Uterus (tissue), 4 donors: ENCODE measurements around the gene NR2F2. TPM values are rescaled to one million over a fixed set of nuclear protein-coding genes. Genes with fewer than 3 reads are reported as not detected.

Experiments used
- DNase-seq, 2 donors: peaks; one replicate each; pipeline ENCODE4 v3.0.0-alpha.2; 2019 to 2020
- H3K27ac ChIP-seq, 2 donors: fragments of 200-600 bp; sonication (generic); 1 replicate in 1 of 2; 2 replicates in 1 of 2; pipeline ENCODE4 v1.5.1; 2016 to 2018
- H3K27me3 ChIP-seq, 2 donors: fragments of 200-600 bp; sonication (generic); one replicate each; pipeline ENCODE4 v1.5.1; 2018 to 2019; ENCODE audit warnings: control low read depth in 1 of 2
- H3K36me3 ChIP-seq, 2 donors: fragments of 200-600 bp; sonication (generic); one replicate each; pipeline ENCODE4 v1.5.1; 2019; ENCODE audit warnings: control low read depth in 1 of 2
- H3K4me1 ChIP-seq, 2 donors: fragments of 200-600 bp; sonication (generic); one replicate each; pipeline ENCODE4 v1.5.1; 2018 to 2019; ENCODE audit warnings: control low read depth in 1 of 2
- H3K4me3 ChIP-seq, 2 donors: fragments of 200-600 bp; sonication (generic); 1 replicate in 1 of 2; 2 replicates in 1 of 2; pipeline ENCODE4 v1.5.1; 2018 to 2019; ENCODE audit warnings: mild to moderate bottlenecking in 1 of 2
- H3K9me3 ChIP-seq, 2 donors: fragments of 200-600 bp; sonication (generic); one replicate each; pipeline ENCODE4 v1.5.1; 2019; ENCODE audit warnings: control low read depth in 1 of 2
- POLR2A ChIP-seq, 2 donors: fragments of 450-650 bp; IDR thresholded peaks; one replicate each; pipeline ENCODE4 v1.6.1; 2016; ENCODE audit warnings: antibody characterized with exemption in 2 of 2, mild to moderate bottlenecking in 1 of 2, moderate library complexity in 1 of 2
- intact Hi-C: fragments of 100-400 bp; cut with DNase I; formaldehyde crosslinking; loops from one replicate; pipeline ENCODE4 v1.15.1; 2023; ENCODE audit warnings: low total_unique reads
- total RNA-seq, 4 donors: library from RNA; depleted of rRNA in 3 of 4; stranded (reverse); fragments of >200 nt in 3 of 4; gene quantifications; one replicate each; pipeline versions ENCODE4 v1.1.0 to v1.2.4, GENCODE V29; 2014 to 2023
- TF ChIP-seq, protein P1 (sequence below), 4 experiments: fragments of 200-600 bp in 2 of 4; fragments of 450-650 bp in 2 of 4; sonication (generic) in 2 of 4; IDR thresholded peaks; one replicate each; pipeline ENCODE4 v1.5.1; 2016 to 2019; ENCODE audit warnings: antibody characterized with exemption in 4 of 4, mild to moderate bottlenecking in 2 of 4, moderate library complexity in 1 of 4
- donor health status: DM: yes; HTN: yes; CAD: no.

Gene NR2F2
- total RNA-seq, 4 donors from 2014 or later, result 23.6 to 255 (median 51.9) TPM

GRCh38 chr15:96309143-96309660, 21.3 kb upstream of the NR2F2 start:
- TF ChIP-seq, protein P1, sequence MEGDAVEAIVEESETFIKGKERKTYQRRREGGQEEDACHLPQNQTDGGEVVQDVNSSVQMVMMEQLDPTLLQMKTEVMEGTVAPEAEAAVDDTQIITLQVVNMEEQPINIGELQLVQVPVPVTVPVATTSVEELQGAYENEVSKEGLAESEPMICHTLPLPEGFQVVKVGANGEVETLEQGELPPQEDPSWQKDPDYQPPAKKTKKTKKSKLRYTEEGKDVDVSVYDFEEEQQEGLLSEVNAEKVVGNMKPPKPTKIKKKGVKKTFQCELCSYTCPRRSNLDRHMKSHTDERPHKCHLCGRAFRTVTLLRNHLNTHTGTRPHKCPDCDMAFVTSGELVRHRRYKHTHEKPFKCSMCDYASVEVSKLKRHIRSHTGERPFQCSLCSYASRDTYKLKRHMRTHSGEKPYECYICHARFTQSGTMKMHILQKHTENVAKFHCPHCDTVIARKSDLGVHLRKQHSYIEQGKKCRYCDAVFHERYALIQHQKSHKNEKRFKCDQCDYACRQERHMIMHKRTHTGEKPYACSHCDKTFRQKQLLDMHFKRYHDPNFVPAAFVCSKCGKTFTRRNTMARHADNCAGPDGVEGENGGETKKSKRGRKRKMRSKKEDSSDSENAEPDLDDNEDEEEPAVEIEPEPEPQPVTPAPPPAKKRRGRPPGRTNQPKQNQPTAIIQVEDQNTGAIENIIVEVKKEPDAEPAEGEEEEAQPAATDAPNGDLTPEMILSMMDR (IDR thresholded peaks at IDR 0.05), result no peak
- no peak for TF ChIP-seq POLR2A (IDR thresholded peaks at IDR 0.05)
- Histone ChIP-seq H3K27me3 (no peaks in the 10 kb centered on the region), H3K4me1 (peaks cover 0 to 6% of the 10 kb centered on the region in 2 donors), H3K27ac (peak overlapping the region; percentile 46 to 49), H3K9me3 (no peaks in the 10 kb centered on the region), H3K4me3 (no peak overlapping the region), H3K36me3 (no peaks in the 10 kb centered on the region)
- DNase-seq, result no peak
- intact Hi-C loops, result no loop called here

DNA sequence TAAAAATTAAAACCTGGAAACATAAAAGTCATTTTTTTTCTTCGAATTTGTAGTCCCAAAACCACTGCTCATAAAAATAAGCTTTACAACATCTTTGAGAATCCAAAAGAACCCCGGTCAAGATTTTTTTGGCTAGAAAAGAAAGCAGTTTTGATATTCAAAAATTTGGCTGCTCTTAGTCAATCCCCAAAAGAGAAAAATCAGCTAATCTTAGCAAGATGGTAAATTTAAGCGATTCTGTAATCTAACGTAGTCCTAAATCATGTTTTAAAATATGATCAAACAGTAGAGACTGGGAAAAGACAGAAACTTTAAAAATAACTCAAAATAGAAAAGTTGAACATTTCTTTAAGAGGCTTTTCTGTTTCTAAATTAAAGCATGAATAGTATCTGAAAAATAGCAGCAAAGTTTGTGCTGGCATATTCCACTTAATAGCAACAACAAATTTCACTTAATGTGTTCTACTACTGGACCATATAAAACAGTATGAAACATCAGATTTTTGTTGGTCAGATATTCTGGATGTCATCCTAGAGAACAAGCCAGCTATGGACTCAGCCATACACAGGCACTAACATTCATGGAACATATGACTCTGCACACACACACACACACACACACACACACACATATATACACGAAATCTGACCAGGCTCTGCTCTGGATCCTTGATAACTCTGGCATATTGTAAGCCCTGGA, 19.1 kb upstream of the NR2F2 start:
- Histone ChIP-seq H3K36me3 (no peaks in the 10 kb centered on the region), H3K9me3 (no peaks in the 10 kb centered on the region), H3K4me1 (peaks cover 0 to 6% of the 10 kb centered on the region in 2 donors), H3K27ac (peak overlapping the region; percentile 53 to 56), H3K27me3 (no peaks in the 10 kb centered on the region), H3K4me3 (no peak overlapping the region)
- intact Hi-C loops, result no loop called here
- TF ChIP-seq POLR2A (IDR thresholded peaks at IDR 0.05), result no peak
- TF ChIP-seq, protein P1 (IDR thresholded peaks at IDR 0.05), result no peak
- no peak for DNase-seq

DNA sequence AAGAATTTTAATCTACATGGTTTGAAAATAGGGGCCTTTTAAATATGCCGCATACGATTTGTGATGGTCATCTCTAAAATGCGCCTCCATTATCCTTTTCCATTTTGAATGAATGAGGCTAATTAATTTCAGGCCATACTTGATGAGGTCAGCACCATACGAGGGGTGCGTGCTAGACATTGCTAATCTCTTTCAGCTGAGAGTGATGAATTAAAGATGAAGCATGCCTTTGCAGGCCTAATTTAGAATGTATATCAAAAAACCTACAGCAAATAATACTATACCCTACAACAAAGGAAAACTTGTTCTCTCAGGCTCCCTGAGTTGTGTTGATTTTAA, 18.6 kb upstream of the NR2F2 start:
- Histone ChIP-seq H3K4me1 (peaks cover 0 to 6% of the 10 kb centered on the region in 2 donors), H3K4me3 (no peak overlapping the region)

DNA sequence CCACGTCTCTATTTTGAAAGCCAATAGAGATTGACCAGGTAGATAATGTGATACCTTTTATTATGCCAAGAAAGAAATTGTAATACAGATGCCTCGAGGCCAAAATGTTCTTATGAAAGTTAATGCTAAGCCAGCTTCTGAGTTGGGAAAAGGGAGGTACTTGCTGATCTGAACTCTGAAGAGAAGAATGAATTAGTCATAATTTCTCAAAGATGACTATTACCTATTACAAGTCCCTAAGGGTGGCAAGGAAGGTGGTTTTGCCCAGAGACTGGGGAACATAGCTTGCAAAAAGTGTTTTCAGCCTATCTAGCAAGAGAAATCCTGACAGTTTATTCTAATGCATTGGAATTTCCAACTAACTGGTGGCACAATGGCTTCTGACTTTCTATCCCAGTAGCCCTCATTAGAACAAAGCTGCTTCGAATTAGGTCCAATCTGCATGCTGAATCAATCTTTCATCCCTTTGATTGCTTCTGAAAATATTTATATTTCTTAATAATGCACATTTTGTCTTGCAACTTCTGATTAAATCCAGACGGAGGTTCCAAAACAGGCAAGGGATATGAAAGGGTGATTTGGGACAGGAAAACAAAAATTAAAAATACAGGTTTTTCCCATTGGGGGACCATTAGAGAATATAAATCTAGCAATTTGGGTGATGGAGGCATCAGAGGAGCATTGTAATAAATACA, 17.7 kb upstream of the NR2F2 start:
- no peak overlapping the region for H3K4me3 ChIP-seq
- TF ChIP-seq, protein P1 (IDR thresholded peaks at IDR 0.05), result no peak
- no peak for TF ChIP-seq POLR2A (IDR thresholded peaks at IDR 0.05)
- no peak for DNase-seq
- H3K36me3 ChIP-seq, result no peaks in the 10 kb centered on the region
- H3K9me3 ChIP-seq, result no peaks in the 10 kb centered on the region
- no peaks in the 10 kb centered on the region for H3K27me3 ChIP-seq
- intact Hi-C loops, result no loop called here
- H3K4me1 ChIP-seq, result peaks cover 0 to 6% of the 10 kb centered on the region in 2 donors
- H3K27ac ChIP-seq, result peak overlapping the region; percentile 53 to 56

More for the DNA sequence above, 18.6 kb upstream of the NR2F2 start:
- Histone ChIP-seq H3K27ac (peak overlapping the region; percentile 53 to 56), H3K27me3 (no peaks in the 10 kb centered on the region), H3K36me3 (no peaks in the 10 kb centered on the region), H3K9me3 (no peaks in the 10 kb centered on the region)
- TF ChIP-seq POLR2A (IDR thresholded peaks at IDR 0.05), result no peak
- TF ChIP-seq, protein P1 (IDR thresholded peaks at IDR 0.05), result no peak
- intact Hi-C loops, result no loop called here
- no peak for DNase-seq

- peaks cover 0 to 6% of the 10 kb centered on the region in 2 donors for H3K4me1 ChIP-seq
- intact Hi-C loops, result no loop called here
- H3K9me3 ChIP-seq, result no peaks in the 10 kb centered on the region
- H3K4me3 ChIP-seq, result no peak overlapping the region
- peak overlapping the region in 1 of 2 donors; percentile 13 for H3K27ac ChIP-seq
- TF ChIP-seq, protein P1 (IDR thresholded peaks at IDR 0.05), result no peak
- TF ChIP-seq POLR2A (IDR thresholded peaks at IDR 0.05), result no peak
- no peaks in the 10 kb centered on the region for H3K36me3 ChIP-seq
- DNase-seq, result no peak
- H3K27me3 ChIP-seq, result peaks cover 0 to 4% of the 10 kb centered on the region in 2 donors
Measured at GRCh38 chr15:96314518-96314917, 16.0 kb upstream of the NR2F2 start.
